8988T (cell line): ENCODE measurements around the gene GPBP1L1.
"Not testable (repeated sequence)": the region's sequence is repeated elsewhere in the genome, so short reads cannot be mapped to it uniquely, and the experiment has no call there.

Experiments
- DNase-seq: peaks from one replicate; pipeline ENCODE4 v3.0.0; 2011

GPBP1L1 gene

GRCh38 chr1:45629035-45629434 is 57.3 kb downstream of the GPBP1L1 start:
- no peak for DNase-seq

GRCh38 chr1:45623972-45624371 is 62.4 kb downstream of the GPBP1L1 start, which contains the start of gene CCDC17:
CCDC17 (minus strand) TSS chr1:45624054; CDS start chr1:45623909, 145 bp downstream.
- DNase-seq = no peak

- no peak for DNase-seq
These were observed 63.6 kb downstream of the GPBP1L1 start for GRCh38 chr1:45622524-45623394.

GRCh38 chr1:45621895-45622523 is 64.3 kb downstream of the GPBP1L1 start:
- no peak for DNase-seq

GRCh38 chr1:45621501-45621836 is 64.9 kb downstream of the GPBP1L1 start:
- no peak for DNase-seq

GRCh38 chr1:45620588-45621500 is 65.5 kb downstream of the GPBP1L1 start:
- no peak for DNase-seq

GRCh38 chr1:45619149-45619921 is 67.0 kb downstream of the GPBP1L1 start:
- DNase-seq = no peak

GRCh38 chr1:45617618-45618017 is 68.7 kb downstream of the GPBP1L1 start:
- DNase-seq = no peak

GRCh38 chr1:45615885-45616284 is 70.4 kb downstream of the GPBP1L1 start:
- no peak for DNase-seq

- no peak for DNase-seq
These were observed 73.3 kb downstream of the GPBP1L1 start for GRCh38 chr1:45612941-45613579.

GRCh38 chr1:45610589-45611226 is 75.6 kb downstream of the GPBP1L1 start:
- no peak for DNase-seq

- DNase-seq = no peak
These were observed 77.9 kb downstream of the GPBP1L1 start for GRCh38 chr1:45608175-45609156.

GRCh38 chr1:45607404-45608074 is 78.8 kb downstream of the GPBP1L1 start:
- DNase-seq = no peak

- no peak for DNase-seq
These were observed 82.1 kb downstream of the GPBP1L1 start for GRCh38 chr1:45604239-45604638.

- DNase-seq = not testable (repeated sequence)
These were observed 89.6 kb downstream of the GPBP1L1 start for GRCh38 chr1:45596765-45597164.

- DNase-seq = no peak
These were observed 91.9 kb downstream of the GPBP1L1 start for GRCh38 chr1:45594412-45594811.

GRCh38 chr1:45589861-45590260 is 96.5 kb downstream of the GPBP1L1 start:
- DNase-seq = no peak

- no peak for DNase-seq
These were observed 99.6 kb downstream of the GPBP1L1 start for GRCh38 chr1:45586769-45587168.

GRCh38 chr1:45585496-45586075 is 100.7 kb downstream of the GPBP1L1 start:
- no peak for DNase-seq
